ENCODE measurements around the gene QSER1.
"Not testable (repeated sequence)": the region's sequence is repeated elsewhere in the genome, so short reads cannot be mapped to it uniquely, and the experiment has no call there.

The QSER1 gene

DNA sequence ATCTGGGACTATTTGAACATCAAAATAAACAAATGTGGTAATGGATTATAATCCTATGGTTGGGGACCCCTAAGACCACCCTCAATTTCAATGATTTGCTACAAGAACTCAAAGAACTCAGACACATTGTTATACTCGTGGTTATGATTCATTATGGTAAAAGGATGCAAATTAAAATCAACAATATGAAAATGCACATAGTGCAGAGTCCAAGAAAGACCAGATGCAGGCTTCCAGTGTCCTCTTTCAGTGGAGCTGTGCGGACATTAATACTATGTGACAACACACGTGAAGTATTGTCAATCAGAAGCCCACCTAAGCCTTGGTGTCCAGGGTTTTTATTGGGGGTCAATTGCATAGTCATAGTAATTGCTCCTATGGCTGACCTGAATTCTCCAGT lies 9.2 kb upstream of the QSER1 start:
- no peaks in the 10 kb centered on the region for H3K4me1 ChIP-seq (ENCODE audit: insufficient read depth, poor library complexity, severe bottlenecking)
- no peak overlapping the region for H3K4me3 ChIP-seq (ENCODE audit: severe bottlenecking)
- ATAC-seq (ENCODE audit: low read depth) (no peak), DNase-seq (ENCODE audit: low spot score) (no peak)
- TF ChIP-seq, protein P1, sequence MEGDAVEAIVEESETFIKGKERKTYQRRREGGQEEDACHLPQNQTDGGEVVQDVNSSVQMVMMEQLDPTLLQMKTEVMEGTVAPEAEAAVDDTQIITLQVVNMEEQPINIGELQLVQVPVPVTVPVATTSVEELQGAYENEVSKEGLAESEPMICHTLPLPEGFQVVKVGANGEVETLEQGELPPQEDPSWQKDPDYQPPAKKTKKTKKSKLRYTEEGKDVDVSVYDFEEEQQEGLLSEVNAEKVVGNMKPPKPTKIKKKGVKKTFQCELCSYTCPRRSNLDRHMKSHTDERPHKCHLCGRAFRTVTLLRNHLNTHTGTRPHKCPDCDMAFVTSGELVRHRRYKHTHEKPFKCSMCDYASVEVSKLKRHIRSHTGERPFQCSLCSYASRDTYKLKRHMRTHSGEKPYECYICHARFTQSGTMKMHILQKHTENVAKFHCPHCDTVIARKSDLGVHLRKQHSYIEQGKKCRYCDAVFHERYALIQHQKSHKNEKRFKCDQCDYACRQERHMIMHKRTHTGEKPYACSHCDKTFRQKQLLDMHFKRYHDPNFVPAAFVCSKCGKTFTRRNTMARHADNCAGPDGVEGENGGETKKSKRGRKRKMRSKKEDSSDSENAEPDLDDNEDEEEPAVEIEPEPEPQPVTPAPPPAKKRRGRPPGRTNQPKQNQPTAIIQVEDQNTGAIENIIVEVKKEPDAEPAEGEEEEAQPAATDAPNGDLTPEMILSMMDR (IDR thresholded peaks at IDR 0.05; ENCODE audit: poor library complexity, severe bottlenecking): no peak
- no peaks in the 10 kb centered on the region for H3K27me3 ChIP-seq (ENCODE audit: insufficient read depth, poor library complexity, severe bottlenecking)
- H3K36me3 ChIP-seq (ENCODE audit: low read depth): no peaks in the 10 kb centered on the region
- no peak overlapping the region for H3K27ac ChIP-seq (ENCODE audit: poor library complexity, severe bottlenecking)
- H3K9me3 ChIP-seq (ENCODE audit: severe bottlenecking): no peaks in the 10 kb centered on the region

DNA sequence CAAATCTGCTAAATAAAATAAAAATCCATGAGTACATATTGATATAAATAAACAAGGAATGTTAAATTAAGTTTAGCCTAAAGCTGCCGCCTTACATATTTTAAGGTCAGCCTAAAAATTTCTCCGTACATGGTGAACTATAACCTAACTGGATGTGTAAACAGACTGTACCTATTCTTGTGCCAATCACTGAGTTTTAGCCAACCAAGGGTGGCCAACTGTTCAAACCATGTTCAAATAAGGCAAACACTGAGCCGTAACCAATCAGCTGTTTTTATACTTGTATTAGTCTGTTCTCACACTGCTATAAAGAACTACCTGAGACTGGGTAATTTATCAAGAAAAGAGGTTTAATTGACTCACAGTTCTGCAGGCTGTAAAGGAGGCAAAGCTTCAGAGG lies 8.6 kb upstream of the QSER1 start:
- H3K9me3 ChIP-seq (ENCODE audit: severe bottlenecking): no peaks in the 10 kb centered on the region
- H3K36me3 ChIP-seq (ENCODE audit: low read depth): no peaks in the 10 kb centered on the region
- H3K27ac ChIP-seq (ENCODE audit: poor library complexity, severe bottlenecking): no peak overlapping the region
- DNase-seq (ENCODE audit: low spot score): no peak
- TF ChIP-seq, protein P1 (IDR thresholded peaks at IDR 0.05; ENCODE audit: poor library complexity, severe bottlenecking): no peak
- no peak overlapping the region for H3K4me3 ChIP-seq (ENCODE audit: severe bottlenecking)
- no peaks in the 10 kb centered on the region for H3K27me3 ChIP-seq (ENCODE audit: insufficient read depth, poor library complexity, severe bottlenecking)
- no peak for ATAC-seq (ENCODE audit: low read depth)
- no peaks in the 10 kb centered on the region for H3K4me1 ChIP-seq (ENCODE audit: insufficient read depth, poor library complexity, severe bottlenecking)

DNA sequence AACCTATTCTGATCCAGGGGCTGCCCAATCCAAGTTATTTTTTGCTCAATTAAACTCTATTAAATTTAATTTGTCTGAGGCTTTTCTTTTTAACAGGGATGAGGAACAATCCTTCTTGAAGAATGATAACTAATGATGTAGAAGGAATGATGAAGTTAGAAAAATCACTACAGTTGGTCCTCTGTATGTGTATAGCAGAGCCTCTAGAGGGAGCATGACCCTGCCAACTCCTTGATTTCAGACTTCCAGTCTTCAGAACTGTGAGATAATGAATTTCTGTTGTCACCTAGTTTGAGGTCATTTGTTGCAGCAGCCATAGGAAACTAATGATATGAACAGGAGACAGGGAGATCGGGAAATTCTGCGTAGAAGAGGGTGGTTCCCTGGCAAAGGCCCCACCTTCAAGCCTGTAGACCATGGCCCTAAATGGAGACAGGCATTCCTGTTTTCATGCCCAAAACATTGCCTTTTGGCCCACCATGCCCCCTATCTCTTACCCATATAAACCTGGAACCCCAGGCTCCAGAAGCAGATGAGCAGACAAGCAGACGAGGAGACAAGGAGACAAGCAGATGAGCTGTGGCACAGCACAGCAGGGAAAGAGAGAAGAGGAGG lies 7.7 kb upstream of the QSER1 start:
- Histone ChIP-seq H3K9me3 (ENCODE audit: severe bottlenecking) (no peaks in the 10 kb centered on the region), H3K4me1 (ENCODE audit: insufficient read depth, poor library complexity, severe bottlenecking) (no peaks in the 10 kb centered on the region), H3K27ac (ENCODE audit: poor library complexity, severe bottlenecking) (no peak overlapping the region), H3K36me3 (ENCODE audit: low read depth) (no peaks in the 10 kb centered on the region), H3K27me3 (ENCODE audit: insufficient read depth, poor library complexity, severe bottlenecking) (no peaks in the 10 kb centered on the region), H3K4me3 (ENCODE audit: severe bottlenecking) (no peak overlapping the region)
- ATAC-seq (ENCODE audit: low read depth) (peak; percentile 66; the same call in 2 of the 3 replicates), DNase-seq (ENCODE audit: low spot score) (no peak)
- TF ChIP-seq, protein P1 (IDR thresholded peaks at IDR 0.05; ENCODE audit: poor library complexity, severe bottlenecking): peak; percentile 69

DNA sequence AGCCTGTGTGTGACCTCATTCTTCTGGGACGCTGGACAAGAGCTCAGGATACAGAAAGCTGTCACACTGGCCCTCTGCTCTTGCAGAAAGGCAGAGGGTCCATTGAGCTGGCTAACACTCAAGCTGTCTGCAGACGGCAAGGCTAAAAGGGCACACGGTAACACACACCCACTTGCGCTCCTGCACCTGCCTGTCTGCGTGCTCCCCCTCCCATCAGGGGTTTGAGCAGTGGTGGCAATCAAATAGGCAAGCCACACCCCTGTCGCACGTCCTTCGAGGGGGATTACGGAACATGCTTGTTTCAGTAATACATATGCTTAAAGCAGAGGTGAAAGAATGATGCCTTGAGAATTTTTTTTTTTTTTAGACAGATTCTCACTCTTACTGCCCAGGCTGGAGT lies 7.1 kb upstream of the QSER1 start:
- TF ChIP-seq, protein P1 (IDR thresholded peaks at IDR 0.05; ENCODE audit: poor library complexity, severe bottlenecking): no peak
- DNase-seq (ENCODE audit: low spot score): no peak
- H3K9me3 ChIP-seq (ENCODE audit: severe bottlenecking): no peaks in the 10 kb centered on the region
- no peaks in the 10 kb centered on the region for H3K36me3 ChIP-seq (ENCODE audit: low read depth)
- no peaks in the 10 kb centered on the region for H3K4me1 ChIP-seq (ENCODE audit: insufficient read depth, poor library complexity, severe bottlenecking)
- H3K27ac ChIP-seq (ENCODE audit: poor library complexity, severe bottlenecking): no peak overlapping the region
- no peaks in the 10 kb centered on the region for H3K27me3 ChIP-seq (ENCODE audit: insufficient read depth, poor library complexity, severe bottlenecking)
- ATAC-seq (ENCODE audit: low read depth): no peak
- no peak overlapping the region for H3K4me3 ChIP-seq (ENCODE audit: severe bottlenecking)

DNA sequence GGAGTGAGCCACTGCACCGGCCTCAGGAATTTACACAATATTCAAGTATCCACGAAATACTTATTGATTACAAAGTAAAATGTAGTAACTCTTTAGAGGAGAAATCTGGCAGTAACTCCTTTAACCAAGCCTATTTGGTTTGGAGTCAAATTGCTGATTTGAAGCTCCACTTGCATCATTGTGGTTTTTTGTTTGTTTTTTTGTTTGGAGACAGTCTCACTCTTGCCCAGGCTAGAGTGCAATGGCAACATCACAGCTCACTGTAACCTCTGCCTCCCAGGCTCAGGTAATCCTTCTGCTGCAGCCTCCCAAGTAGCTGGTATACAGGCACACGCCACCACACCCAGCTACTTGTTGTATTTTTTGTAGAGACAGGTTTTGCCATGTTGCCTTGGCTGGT lies 6.4 kb upstream of the QSER1 start:
- no peaks in the 10 kb centered on the region for H3K36me3 ChIP-seq (ENCODE audit: low read depth)

DNA sequence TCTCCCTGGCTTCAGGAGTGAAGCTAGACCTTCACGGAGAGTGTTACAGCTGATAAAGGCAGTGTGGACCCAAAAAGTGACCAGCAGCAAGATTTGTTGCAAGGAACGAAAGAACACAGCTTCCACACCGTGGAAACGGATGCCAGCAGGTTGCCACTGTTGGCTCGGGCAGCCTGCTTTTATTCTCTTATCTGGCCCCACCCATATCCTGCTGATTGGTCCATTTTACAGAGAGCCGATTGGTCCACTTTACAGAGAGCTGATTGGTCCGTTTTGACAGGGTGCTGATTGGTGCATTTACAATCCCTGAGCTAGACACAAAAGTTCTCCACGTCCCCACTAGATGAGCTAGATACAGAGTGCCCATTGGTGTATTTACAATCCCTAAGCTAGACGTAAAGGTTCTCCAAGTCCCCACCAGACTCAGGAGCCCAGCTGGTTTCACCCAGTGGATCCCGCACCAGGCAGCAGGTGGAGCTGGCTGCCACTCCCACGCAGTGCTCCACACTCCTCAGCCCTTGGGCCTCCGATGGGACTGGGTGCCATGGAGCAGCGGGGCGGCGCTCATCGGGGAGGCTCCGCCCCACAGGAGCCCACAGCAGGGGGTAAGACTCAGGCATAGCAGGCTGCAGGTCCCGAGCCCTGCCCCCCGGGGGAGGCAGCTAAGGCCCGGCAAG lies 4.8 kb upstream of the QSER1 start:
- not testable (repeated sequence) for H3K27me3 ChIP-seq (ENCODE audit: insufficient read depth, poor library complexity, severe bottlenecking); H3K27ac ChIP-seq (ENCODE audit: poor library complexity, severe bottlenecking); ATAC-seq (ENCODE audit: low read depth); H3K4me1 ChIP-seq (ENCODE audit: insufficient read depth, poor library complexity, severe bottlenecking); DNase-seq (ENCODE audit: low spot score); H3K4me3 ChIP-seq (ENCODE audit: severe bottlenecking); H3K36me3 ChIP-seq (ENCODE audit: low read depth); H3K9me3 ChIP-seq (ENCODE audit: severe bottlenecking)

More for the DNA sequence above, 6.4 kb upstream of the QSER1 start:
- H3K27me3 ChIP-seq (ENCODE audit: insufficient read depth, poor library complexity, severe bottlenecking): no peaks in the 10 kb centered on the region
- no peak overlapping the region for H3K4me3 ChIP-seq (ENCODE audit: severe bottlenecking)
- ATAC-seq (ENCODE audit: low read depth) (no peak), DNase-seq (ENCODE audit: low spot score) (no peak)
- no peaks in the 10 kb centered on the region for H3K9me3 ChIP-seq (ENCODE audit: severe bottlenecking)
- no peak overlapping the region for H3K27ac ChIP-seq (ENCODE audit: poor library complexity, severe bottlenecking)
- TF ChIP-seq, protein P1 (IDR thresholded peaks at IDR 0.05; ENCODE audit: poor library complexity, severe bottlenecking): no peak
- peaks cover 4% of the 10 kb centered on the region for H3K4me1 ChIP-seq (ENCODE audit: insufficient read depth, poor library complexity, severe bottlenecking)

DNA sequence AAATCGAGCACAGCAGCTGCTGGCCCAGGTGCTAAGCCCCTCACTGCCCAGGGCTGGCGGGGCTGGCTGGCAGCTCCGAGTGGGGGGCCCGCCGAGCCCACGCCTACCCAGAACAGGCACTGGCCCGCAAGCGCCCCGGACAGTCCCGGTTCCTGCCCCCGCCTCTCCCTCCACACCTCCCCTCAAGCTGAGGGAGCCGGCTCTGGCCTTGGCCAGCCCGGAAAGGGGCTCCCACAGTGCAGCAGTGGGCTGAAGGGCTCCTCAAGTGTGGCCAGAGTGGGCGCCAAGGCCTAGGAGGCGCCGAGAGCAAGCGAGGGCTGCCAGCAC lies 4.3 kb upstream of the QSER1 start:
- H3K4me1 ChIP-seq (ENCODE audit: insufficient read depth, poor library complexity, severe bottlenecking); DNase-seq (ENCODE audit: low spot score); H3K9me3 ChIP-seq (ENCODE audit: severe bottlenecking); ATAC-seq (ENCODE audit: low read depth); H3K27ac ChIP-seq (ENCODE audit: poor library complexity, severe bottlenecking); H3K4me3 ChIP-seq (ENCODE audit: severe bottlenecking); H3K36me3 ChIP-seq (ENCODE audit: low read depth); H3K27me3 ChIP-seq (ENCODE audit: insufficient read depth, poor library complexity, severe bottlenecking): not testable (repeated sequence)

All from RWPE2 (cell line).